ENCODE data around the gene BCAS3.

GRCh38 chr17:60628252-60628889 is 49.3 kb upstream of the BCAS3 start:
- TF ChIP-seq ARNT (IDR thresholded peaks at IDR 0.05), result no peak
- no peak for TF ChIP-seq CTBP1 (IDR thresholded peaks at IDR 0.05; ENCODE audit: borderline replicate concordance)
- no peak for TF ChIP-seq FOXM1 (IDR thresholded peaks at IDR 0.05; ENCODE audit: borderline replicate concordance)
- no peak for TF ChIP-seq SP1 (IDR thresholded peaks at IDR 0.05)
- TF ChIP-seq ZNF384 (IDR thresholded peaks at IDR 0.05), result no peak
- TF ChIP-seq ELF4 (IDR thresholded peaks at IDR 0.05), result no peak
- TF ChIP-seq FOXA1 (IDR thresholded peaks at IDR 0.05), result no peak
- TF ChIP-seq BHLHE40 (IDR thresholded peaks at IDR 0.05; ENCODE audit: borderline replicate concordance), result no peak
- no peak for TF ChIP-seq FOXK2 (IDR thresholded peaks at IDR 0.05)
